Endothelial cell of umbilical vein (primary cell): Measurements from ENCODE around the gene TLE3. TPM values are rescaled to one million over a fixed set of nuclear protein-coding genes. Genes with fewer than 3 reads are reported as not detected.

Experiments used
- BruUV-seq: library from RNA; stranded (reverse); fragments of 400-500 nt; replicated peaks from 2 replicates; lab custom pipeline; 2021; lab: Mats Ljungman, UMichigan
- CTCF ChIA-PET: fragments of 300-600, 350-600 bp; sonication (Branson Sonifier 250); formaldehyde crosslinking; loops from one replicate; lab custom pipeline; 2021; ENCODE audit warnings: antibody characterized with exemption, inconsistent platforms; lab: Charles Lee
- POLR2A ChIA-PET: fragments of 300-600, 350-600 bp; sonication (Branson Sonifier 250); formaldehyde crosslinking; loops from one replicate; lab custom pipeline; 2021; ENCODE audit warnings: antibody characterized with exemption, inconsistent platforms; lab: Charles Lee
- DNase-seq: peaks from one replicate; pipeline ENCODE4 v3.0.0-alpha.2; 2011; ENCODE audit warnings: low read depth, low spot score
- FAIRE-seq: peaks from 2 replicates; lab custom pipeline; 2011; peaks lifted over from hg19 to GRCh38; lab: Jason Lieb, UNC
- H2AFZ ChIP-seq: 2 replicates; pipeline ENCODE4 v1.6.0; 2012; ENCODE audit warnings: low read depth, low read length, control low read depth, inconsistent platforms
- H3K27ac ChIP-seq: 2 replicates; pipeline ENCODE4 v1.5.1; 2011; ENCODE audit warnings: low read depth, mild to moderate bottlenecking, control low read depth, low read length, moderate library complexity; ENCODE audit not compliant: insufficient read depth
- H3K27me3 ChIP-seq, 2 experiments: 2 replicates each; pipeline versions ENCODE4 v1.6.0 to v1.6.1; 2011; ENCODE audit warnings: low read length in 2 of 2, mixed read lengths in 1 of 2; ENCODE audit not compliant: control insufficient read depth in 2 of 2, insufficient read depth in 2 of 2
- H3K36me3 ChIP-seq, 2 experiments: 2 replicates in 1 of 2; 3 replicates in 1 of 2; pipeline ENCODE4 v1.5.1; 2011; ENCODE audit warnings: low read length in 2 of 2, mild to moderate bottlenecking in 1 of 2, moderate library complexity in 1 of 2; ENCODE audit not compliant: control insufficient read depth in 2 of 2, insufficient read depth in 2 of 2; ENCODE audit errors: extremely low read depth in 1 of 2
- H3K4me1 ChIP-seq: 3 replicates; pipeline ENCODE4 v1.5.1; 2011; ENCODE audit warnings: mild to moderate bottlenecking, low read length; ENCODE audit not compliant: control insufficient read depth, insufficient read depth; ENCODE audit errors: extremely low read depth
- H3K4me2 ChIP-seq: 2 replicates; pipeline ENCODE4 v1.6.1; 2011; ENCODE audit warnings: low read length, control low read depth, mixed read lengths; ENCODE audit not compliant: insufficient read depth
- H3K4me3 ChIP-seq, 3 experiments: fragments of 200-600 bp in 1 of 3; sonication (generic), shearing (Covaris generic) in 1 of 3; replicated peaks in 1 of 3; 2 replicates each; pipeline ENCODE4 v1.5.1; 2011 to 2016; ENCODE audit warnings: control low read depth in 3 of 3, low read length in 3 of 3, mild to moderate bottlenecking in 2 of 3, inconsistent platforms in 1 of 3, low read depth in 1 of 3, moderate library complexity in 1 of 3; ENCODE audit not compliant: insufficient read depth in 1 of 3
- H3K79me2 ChIP-seq: 2 replicates; pipeline ENCODE4 v1.6.0; 2012; ENCODE audit warnings: low read length, inconsistent platforms; ENCODE audit not compliant: control insufficient read depth, insufficient read depth
- H3K9ac ChIP-seq: replicated peaks from 2 replicates; pipeline ENCODE3; 2011; ENCODE audit warnings: low read length, control low read depth; ENCODE audit not compliant: insufficient read depth; ENCODE audit errors: extremely low read depth
- H3K9me1 ChIP-seq: replicated peaks from 3 replicates; pipeline ENCODE4 v1.6.0; 2011; ENCODE audit warnings: mild to moderate bottlenecking, low read length; ENCODE audit not compliant: control insufficient read depth, insufficient read depth; ENCODE audit errors: extremely low read depth
- H3K9me3 ChIP-seq: replicated peaks from 2 replicates; pipeline ENCODE4 v1.5.1; 2012; ENCODE audit warnings: low read length, inconsistent platforms; ENCODE audit not compliant: control insufficient read depth, insufficient read depth
- H4K20me1 ChIP-seq: replicated peaks from 2 replicates; pipeline ENCODE3; 2011; ENCODE audit warnings: mild to moderate bottlenecking, low read length; ENCODE audit not compliant: control insufficient read depth, insufficient read depth; ENCODE audit errors: extremely low read depth
- CTCF ChIP-seq, 2 donors: IDR thresholded peaks; 1 replicate in 1 of 2; 2 replicates in 1 of 2; pipeline ENCODE4 v1.5.1; 2011; ENCODE audit warnings: low read length in 2 of 2, mild to moderate bottlenecking in 2 of 2, moderate library complexity in 2 of 2, control low read depth in 1 of 2, inconsistent platforms in 1 of 2, low read depth in 1 of 2; ENCODE audit not compliant: insufficient read depth in 1 of 2; ENCODE audit errors: extremely low read depth in 1 of 2
- FOS ChIP-seq: IDR thresholded peaks from 2 replicates; pipeline ENCODE4 v1.6.1; 2011; ENCODE audit warnings: mild to moderate bottlenecking, low read length, moderate library complexity, borderline replicate concordance; ENCODE audit not compliant: insufficient read depth
- JUN ChIP-seq: IDR thresholded peaks from 2 replicates; pipeline ENCODE4 v1.6.1; 2011; ENCODE audit warnings: borderline replicate concordance, low read depth; ENCODE audit not compliant: insufficient read length, insufficient read depth
- MAX ChIP-seq: IDR thresholded peaks from 2 replicates; pipeline ENCODE4 v1.6.1; 2011; ENCODE audit not compliant: insufficient read depth, insufficient read length
- MYC ChIP-seq: IDR thresholded peaks from one replicate; pipeline ENCODE4 v1.6.1; 2011; ENCODE audit warnings: mild to moderate bottlenecking, low read depth, low read length
- POLR2A ChIP-seq: IDR thresholded peaks from 2 replicates; pipeline ENCODE4 v1.6.1; 2012; ENCODE audit warnings: low read depth, mild to moderate bottlenecking, control low read depth, low read length
- POLR2AphosphoS5 ChIP-seq: IDR thresholded peaks from 2 replicates; pipeline ENCODE4 v1.6.1; 2012; ENCODE audit warnings: low read depth, mild to moderate bottlenecking, control low read depth, low read length, moderate library complexity; ENCODE audit not compliant: insufficient read depth
- dilution Hi-C: fragments of 300-500 bp; cut with MboI; formaldehyde crosslinking; loops from one replicate; pipeline ENCODE4 v1.15.0; 2019; ENCODE audit warnings: low sequenced_read_pairs; ENCODE audit not compliant: extremely low pct_ligation_motif_present
- intact Hi-C: fragments of 100-400 bp; cut with micrococcal nuclease; formaldehyde crosslinking; loops from one replicate; pipeline ENCODE4 v1.10.0; 2022
- polyA plus RNA-seq, 4 experiments: library from polyadenylated mRNA; depleted of rRNA in 3 of 4; stranded (reverse) in 3 of 4; unstranded in 1 of 4; fragments of >200 nt; gene quantifications; 2 replicates each; pipeline versions ENCODE4 v1.2.1 to v1.2.3, GENCODE V29; 2011 to 2012; ENCODE audit warnings: missing spikeins in 1 of 4
- total RNA-seq: library from RNA; stranded (reverse); gene quantifications from 2 replicates; pipeline ENCODE4 v1.2.3, GENCODE V29; 2021

Gene TLE3
- total and polyA plus RNA-seq, 2 donors (not counting 3 experiments of a cell fraction or from before 2014, with no cell fraction given): 40.5 to 56.9 TPM

GRCh38 chr15:70142072-70142321, 44.3 kb upstream of the TLE3 start:
- DNase-seq: peak; percentile 45
- dilution Hi-C loops: no loop called here
- Histone ChIP-seq H4K20me1 (no peaks in the 10 kb centered on the region), H3K27ac (no peak overlapping the region), H3K79me2 (no peaks in the 10 kb centered on the region), H3K4me1 (peaks cover 16% of the 10 kb centered on the region), H3K36me3 (no peaks in the 10 kb centered on the region), H3K9me1 (no peaks in the 10 kb centered on the region), H3K9me3 (no peaks in the 10 kb centered on the region), H3K4me3 (no peak overlapping the region), H3K27me3 (peaks cover 4 to 12% of the 10 kb centered on the region in 2 experiments), H3K9ac (no peak overlapping the region), H3K4me2 (no peak overlapping the region), H2AFZ (no peak overlapping the region)
- TF ChIP-seq POLR2A (no peak), FOS (no peak), CTCF (IDR thresholded peaks at IDR 0.05; ENCODE audit: extremely low read depth in 1 of 2, insufficient read depth in 1 of 2, low read depth in 1 of 2, low read length in 2 of 2) (no peak), JUN (no peak), MYC (no peak), POLR2AphosphoS5 (no peak), MAX (no peak)
- FAIRE-seq: no peak
- intact Hi-C loops: no loop called here
- ChIA-PET POLR2A (no interaction called here), CTCF (interaction anchor here (1.0 to 4.8 kb wide), 4 partner anchors 10 to 325 kb away, joined by 3 to 30 read pairs (median 4); no protein-coding TSS in a partner anchor)
- BruUV-seq: no TSS peak
